ENCODE data around the gene CCDC187.

CCDC187 gene

DNA sequence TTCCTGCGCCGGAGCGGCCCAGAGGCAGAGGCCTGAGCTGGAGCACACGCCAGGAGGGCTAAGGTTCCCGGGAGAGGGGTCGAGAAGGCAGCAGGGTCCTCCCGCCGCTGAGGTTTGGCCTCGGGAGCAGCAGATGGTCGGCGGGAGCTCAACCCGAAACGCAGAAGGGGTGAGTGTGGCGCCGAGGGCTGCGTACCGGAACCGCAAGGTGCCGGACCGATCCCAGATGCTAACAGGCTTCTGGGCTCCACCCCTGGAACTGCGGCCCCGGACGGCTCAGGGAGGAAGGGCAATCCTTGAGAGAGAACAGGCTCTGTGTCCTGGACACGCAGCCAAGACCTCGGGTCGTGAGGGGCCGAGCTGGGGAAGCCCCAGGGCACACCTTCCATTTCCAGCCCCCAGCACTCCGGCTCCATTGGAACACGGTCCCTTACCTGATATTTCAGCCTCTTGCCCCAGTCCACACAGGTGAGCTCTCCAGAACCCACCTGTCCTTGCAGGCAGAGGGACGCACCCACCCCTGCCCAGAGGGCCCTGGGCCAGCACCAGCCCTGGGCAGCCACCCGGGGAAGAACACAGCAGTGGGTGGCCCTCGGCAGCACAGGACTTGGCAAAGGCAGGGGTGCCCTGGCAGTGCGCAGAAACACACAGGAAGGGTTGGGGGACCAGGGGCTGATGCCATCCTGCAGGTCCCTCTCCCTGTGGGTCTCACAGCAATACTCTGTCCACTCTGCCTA lies 100.3 kb downstream of the CCDC187 start:
- no peak for DNase-seq

DNA sequence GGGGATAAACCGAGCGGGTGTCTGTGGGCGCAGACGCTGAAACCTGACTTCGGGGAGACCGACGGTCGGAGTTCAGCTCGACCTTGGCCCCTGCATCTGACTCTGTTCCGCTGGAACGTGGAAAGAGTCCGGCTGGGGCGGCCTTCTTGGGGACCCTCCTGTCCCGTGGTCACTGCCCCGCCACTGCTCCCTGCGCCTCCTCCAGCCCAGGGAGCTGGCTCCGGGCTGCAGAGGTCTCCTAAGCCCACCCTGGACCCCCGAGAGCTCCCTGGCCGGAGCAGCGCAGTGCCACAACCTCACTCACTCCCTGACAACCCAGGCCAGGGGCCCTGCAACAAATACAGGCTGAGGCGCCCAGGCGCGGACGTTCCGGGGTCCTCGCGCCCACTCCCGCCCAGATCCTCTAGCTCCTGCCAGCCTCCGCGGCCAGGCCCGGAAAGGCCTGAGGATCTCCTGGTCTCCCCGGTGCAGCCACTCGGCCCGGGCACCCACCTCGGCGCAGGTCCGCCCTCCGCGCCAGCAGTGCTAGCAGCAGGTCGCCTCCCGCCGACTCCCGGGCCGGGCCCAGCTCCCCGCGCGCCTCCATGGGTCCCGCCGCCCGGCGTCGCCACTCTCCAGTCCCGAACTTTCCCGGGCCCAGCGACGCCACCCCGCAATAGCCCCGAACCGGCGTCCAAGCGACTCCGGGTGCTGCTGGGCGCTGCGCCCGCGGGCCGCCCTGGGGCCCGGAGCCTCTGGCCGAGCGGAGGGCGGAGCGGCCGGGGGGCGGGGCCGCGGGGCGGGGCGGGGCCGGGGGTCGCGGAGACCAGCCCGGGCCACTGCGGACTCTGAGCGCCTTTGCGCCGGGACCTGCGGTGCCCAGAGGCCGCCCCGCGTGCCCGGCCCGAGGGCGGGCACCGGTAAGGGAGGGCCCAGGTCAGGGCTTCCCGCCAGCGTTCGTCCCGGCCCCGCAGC lies 101.2 kb downstream of the CCDC187 start:
- DNase-seq, result no peak

DNA sequence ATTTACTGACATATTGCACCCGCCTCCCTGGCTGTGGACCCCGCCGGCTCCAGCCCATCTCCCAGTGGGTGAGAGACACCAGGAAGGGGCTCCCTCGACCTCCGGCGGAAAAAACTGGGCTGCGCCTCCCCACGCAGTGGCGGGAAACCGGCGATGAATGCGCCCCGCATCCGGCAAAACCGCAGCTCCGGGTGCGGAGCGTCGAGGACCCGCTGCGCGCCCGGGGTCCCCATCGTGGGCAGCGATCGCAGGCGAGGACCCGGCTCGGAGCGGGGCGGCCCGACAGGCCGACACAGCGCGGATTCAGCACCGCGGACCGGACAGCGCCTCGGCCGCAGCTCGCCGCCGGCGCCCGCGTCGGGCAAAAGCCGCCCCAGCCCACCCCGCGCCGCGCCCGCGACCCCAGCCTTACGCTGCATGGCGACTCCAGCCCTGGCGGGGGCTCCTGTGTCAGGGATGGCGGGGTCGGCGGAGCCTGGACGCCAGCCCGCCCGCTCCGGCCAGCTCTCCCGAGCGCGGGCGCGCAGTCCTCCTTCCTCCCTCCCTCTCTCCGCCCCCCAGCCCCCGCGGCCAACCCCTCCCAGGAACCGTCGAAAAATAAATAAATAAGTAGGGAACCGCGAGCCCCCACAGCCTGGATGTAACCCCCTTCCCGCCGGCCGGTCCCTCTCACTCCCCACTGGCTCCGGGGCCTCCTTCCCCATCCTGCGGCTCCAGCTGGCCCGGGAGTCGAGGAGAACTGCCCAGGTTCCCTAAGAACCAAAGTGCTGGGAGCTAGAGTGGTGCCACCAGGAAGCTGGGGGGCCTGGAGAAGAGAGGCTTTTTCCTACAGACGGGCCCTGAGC lies 102.1 kb downstream of the CCDC187 start:
- DNase-seq, result no peak

DNA sequence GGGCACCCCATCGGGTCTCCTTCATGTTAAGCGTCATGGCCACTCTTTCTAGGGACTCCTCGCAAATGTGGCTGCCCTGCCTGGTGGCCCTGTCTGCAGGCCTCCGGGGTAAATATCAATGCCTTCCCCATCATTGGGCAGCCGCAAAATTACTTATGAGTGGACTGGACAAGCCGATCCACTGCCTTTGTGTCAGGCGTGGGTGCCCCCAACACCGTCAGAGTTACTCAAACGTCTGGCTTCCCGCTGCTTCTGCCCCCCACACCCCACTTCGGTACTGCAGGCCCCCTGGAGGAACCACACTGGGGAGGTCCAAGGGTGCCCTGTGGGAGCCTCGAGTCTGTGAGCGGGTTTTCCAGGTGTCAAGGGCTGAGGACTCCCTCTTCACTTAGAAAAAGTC lies 102.7 kb downstream of the CCDC187 start:
- no peak for DNase-seq

DNA sequence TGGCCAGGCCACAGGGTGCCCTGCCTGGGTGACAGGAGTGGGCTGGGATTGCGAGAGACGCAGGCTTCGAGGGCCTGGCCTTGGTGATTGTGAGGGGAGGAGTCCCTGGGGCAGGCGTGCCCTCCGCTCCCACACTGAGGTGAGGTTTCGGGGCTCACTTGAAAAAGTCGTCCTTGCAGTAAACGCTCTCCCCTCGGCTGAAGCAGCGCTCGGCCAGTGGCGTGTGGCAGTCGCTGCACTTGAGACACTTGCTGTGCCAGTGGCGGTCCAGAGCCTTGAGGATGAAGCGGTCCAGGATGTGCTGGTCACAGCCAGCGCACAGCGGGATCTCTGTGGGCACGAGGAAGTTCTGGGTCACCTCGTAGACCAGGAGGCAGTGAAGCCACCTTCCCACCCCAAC lies 103.5 kb downstream of the CCDC187 start:
- no peak for DNase-seq
